Anterior cingulate cortex (tissue), 58 donors: ENCODE data around the gene CNNM4.
A peak's percentile ranks its signal among the peaks of the same experiment; 100 is the strongest.

Source experiments
- DNase-seq, 58 donors: peaks; one replicate each; lab custom pipeline; 2025; lab: John Stamatoyannopoulos, UW

Gene CNNM4

DNA sequence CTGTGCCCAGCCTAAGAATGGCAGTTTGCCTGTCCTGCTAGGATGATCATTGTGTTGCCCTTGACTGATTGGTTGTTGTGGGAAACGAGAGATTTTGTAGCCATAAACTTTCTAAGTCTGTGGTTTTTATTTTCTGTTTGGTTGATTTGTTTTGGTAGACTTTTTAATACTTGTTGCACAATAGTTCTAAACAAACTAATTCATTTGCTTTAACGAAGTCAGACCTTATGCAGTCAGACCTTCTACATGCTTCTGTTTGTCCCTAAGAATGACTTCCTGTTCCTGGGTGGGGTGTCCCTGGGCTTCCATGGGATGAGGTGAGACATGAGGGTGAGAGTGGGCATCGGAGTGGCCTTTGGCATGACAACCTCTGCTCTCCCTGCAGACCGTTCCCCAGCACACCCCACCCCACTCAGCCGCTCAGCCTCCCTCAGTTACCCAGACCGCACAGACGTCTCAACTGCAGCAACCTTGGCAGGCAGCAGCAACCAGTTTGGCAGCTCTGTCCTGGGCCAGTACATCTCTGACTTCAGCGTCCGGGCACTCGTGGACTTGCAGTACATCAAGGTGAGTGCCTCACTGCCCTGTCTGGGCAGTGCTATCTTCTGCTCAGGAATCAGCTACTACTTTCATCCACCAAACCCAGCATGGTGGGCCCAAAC, 47.6 kb downstream of the CNNM4 start:
- DNase-seq, result no peak

DNA sequence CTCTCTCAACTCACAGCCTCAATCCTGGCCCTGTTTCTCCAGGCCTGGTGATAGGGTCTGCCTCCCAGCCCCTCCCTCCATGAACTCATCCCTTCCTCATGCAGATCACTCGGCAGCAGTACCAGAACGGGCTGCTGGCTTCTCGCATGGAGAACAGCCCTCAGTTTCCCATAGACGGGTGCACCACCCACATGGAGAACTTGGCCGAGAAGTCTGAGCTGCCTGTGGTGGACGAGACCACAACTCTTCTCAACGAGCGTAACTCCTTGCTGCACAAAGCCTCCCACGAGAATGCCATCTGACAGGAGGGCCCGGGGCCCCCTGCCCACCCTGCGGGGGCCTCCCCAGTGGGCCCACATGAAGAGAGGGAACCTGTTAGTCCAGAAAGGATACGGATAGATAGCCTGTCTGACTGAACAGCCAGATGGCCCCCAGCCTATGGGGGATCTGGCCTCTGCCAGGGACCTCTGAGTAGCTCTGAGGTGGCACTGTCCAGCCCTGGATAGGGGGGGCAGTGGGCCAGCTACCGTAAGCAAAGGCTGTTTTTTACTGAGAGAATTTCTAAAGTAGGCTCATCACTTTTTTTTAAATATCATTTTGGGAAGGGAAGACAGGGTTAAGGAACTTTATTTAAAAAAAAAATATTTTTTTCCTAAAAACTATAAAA, 48.6 kb downstream of the CNNM4 start:
- no peak for DNase-seq

DNA sequence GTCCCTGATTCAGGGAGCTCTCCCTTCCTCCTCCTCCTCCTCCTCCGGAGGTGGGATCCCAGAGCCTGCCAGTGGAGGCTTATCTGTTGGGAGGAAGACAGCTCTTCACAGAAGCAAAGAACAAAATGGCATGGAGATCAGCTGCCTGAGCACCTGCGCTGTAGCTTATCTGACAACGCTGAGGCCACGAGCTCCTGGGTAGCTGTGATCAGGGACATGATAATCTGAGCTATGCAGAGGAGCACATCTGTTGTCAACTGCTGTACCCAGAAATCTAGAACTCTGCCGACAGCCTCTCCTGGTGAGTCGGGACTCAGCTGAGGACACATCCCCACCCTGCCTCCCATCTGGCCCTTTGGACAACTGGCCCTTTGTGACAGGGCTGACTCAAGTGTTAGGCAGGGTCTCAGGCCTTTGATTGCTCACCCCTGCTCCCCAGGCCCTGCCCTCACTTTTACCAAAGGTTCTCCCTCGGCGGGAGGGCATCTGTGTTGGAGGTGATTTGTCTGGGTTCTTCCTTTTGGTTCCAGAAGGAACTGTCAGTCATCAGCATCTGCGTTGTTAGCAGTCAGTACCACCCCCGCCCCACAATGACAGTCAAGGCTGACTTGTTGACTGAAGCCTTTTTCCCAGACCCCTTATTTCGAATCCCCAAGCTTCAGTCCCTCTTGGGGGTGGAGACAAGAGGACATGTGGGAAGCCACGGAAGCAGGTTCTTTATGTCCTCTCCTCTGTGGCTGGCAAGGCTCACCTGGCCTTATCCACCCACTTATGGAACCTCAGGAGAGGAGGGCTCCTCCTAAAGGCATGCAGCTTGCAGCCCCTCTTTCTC, 49.5 kb downstream of the CNNM4 start:
- DNase-seq, result peak in 4 of 58 donors; percentile 27 to 39 (median 34)

DNA sequence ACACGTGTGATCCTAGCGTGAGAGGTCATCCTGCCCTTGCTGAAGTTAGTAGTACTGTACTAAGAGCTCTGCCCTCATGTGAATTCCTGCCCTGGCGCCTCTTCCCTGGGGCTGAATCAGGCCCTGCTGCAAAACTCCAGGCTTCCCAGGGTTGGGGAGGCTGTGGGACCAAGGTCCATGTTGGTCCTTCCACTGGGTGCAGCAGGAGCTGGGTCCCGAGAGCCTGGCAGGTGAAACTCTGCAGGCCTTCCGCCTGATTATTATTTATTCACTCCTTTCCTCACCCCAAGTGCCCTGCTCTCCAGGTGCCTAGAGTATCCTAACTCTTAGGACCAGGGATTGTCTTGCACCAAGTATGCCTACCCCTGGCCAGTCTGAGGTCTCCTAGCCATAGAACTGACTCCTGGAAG, 50.1 kb downstream of the CNNM4 start:
- no peak for DNase-seq

DNA sequence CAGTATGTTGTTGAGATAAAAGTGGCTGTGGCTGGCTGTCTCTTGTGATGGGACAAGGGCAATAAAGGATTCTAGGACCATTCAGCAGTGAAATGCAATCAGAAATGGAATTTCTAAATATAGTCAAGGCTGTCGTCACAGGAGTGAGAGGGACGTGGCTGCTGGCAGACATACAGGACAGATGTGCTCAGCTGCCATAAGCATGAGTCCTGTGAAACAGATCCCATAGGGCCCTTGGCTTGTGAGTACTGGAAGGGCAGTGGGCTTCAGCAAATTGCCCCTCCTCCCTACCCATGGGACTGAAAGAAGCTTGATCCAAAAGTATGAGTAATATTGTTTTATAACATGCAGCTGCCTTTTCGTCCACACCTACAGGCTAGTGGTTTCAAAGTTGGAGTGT, 51.2 kb downstream of the CNNM4 start:
- DNase-seq, result no peak

DNA sequence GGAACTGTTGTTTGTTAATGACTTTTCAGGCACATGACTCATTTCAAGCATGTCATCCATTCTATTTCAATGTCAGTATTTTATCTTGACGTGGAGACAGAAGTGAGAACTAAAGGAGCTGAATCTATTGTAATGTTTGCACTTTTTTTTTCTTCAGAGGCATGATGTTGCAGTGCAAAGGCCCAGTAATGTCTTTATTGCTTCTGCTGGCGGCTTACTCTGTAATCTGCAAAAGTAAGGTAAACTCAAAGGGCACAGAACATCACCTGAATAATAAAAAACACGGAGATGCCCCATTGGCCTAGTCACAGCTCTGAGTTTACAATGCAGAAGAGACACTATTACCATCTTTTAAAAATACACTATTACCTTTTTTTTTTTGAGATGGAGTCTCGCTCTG, 53.0 kb downstream of the CNNM4 start:
- no peak for DNase-seq

DNA sequence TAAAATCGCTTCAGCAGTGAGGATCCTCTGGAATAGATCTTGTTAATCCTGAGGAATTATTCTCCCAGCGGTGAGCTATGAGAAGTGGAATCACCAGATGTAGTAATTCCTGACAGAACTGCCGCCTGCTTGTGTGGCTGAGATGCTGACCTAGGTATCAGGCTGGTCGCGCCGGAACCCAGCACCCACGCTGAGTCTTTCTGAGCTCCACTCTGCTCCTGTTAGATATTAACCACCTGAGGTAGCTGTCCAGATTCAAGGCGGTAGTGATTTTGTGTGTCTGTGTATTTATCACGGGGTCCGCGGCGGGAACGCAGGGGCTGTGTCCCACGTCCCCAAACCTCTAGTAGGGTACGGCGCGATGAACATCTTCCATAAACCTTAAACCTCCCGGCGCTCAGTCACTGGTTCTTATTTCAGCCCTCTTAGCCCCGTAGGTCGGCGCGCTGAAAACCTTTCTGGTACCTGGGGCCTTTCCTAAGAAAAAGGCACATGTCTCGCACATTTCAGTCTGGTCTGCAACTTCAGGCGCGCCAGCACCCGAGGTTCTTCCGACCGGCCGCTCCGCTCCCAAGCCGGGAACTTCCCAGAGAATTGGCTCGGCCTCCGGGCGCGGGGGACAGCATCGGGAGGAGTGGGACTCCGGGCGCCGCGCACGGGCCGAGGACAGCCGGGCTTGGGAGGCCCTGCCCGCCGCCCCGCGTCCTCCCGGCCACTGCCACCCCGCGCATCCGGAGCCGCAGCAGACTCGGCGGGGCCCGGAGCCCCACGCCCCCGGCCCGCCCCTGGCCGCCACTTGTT, 54.8 kb downstream of the CNNM4 start:
- peak in 6 of 58 donors; percentile 32 to 70 (median 59) for DNase-seq

DNA sequence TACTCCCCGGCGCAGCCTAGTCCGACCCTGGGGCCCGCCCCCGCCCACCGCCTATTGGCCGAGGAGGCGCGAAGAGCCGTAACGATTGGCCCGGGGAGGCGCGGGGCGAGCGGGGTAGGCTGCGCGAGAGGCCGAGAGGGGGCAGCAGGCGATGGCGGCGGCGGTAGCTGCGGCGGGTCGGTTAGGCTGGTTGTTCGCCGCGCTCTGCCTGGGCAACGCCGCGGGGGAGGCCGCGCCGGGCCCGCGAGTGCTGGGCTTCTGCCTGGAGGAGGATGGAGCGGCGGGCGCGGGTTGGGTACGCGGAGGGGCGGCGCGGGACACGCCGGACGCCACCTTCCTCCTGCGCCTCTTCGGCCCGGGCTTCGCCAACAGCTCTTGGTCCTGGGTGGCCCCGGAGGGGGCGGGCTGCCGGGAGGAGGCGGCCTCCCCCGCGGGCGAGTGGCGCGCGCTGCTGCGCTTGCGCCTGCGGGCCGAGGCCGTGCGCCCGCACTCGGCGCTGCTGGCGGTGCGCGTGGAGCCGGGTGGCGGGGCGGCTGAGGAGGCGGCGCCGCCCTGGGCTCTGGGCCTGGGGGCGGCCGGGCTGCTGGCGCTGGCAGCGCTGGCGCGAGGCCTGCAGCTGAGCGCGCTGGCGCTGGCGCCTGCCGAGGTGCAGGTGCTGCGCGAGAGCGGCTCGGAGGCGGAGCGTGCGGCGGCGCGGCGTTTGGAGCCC, 55.6 kb downstream of the CNNM4 start, which contains the start of gene CNNM3:
CNNM3 (plus strand) TSS at position 142 of the 709 bp plus-strand sequence; CDS start at position 152, 10 bp downstream.
- peak; percentile 59 to 98 (median 93) for DNase-seq

DNA sequence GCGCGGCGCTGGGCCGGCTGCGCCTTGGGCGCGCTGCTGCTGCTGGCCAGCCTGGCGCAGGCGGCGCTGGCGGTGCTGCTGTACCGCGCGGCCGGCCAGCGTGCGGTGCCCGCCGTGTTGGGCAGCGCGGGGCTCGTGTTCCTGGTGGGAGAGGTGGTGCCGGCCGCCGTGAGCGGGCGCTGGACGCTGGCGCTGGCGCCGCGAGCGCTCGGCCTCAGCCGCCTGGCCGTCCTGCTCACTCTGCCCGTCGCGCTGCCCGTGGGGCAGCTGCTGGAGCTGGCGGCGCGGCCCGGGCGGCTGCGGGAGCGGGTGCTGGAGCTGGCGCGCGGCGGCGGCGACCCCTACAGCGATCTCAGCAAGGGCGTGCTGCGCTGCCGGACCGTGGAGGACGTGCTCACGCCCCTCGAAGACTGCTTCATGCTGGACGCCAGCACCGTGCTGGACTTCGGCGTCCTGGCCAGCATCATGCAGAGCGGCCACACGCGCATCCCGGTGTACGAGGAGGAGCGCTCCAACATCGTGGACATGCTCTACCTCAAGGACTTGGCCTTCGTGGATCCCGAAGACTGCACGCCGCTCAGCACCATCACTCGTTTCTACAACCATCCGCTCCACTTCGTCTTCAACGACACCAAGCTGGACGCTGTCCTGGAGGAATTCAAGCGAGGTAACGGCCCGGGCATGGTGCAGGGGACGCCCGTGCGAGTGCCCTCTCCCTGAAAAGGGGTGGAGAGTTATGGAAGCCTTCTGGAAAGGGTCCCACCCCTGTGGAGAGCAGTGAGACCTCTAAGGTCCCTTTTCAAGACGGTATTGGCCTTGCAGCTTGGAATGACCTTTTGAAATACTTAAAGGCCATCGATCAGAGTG, 56.4 kb downstream of the CNNM4 start:
- DNase-seq, result peak in 1 of 58 donors; percentile 53

DNA sequence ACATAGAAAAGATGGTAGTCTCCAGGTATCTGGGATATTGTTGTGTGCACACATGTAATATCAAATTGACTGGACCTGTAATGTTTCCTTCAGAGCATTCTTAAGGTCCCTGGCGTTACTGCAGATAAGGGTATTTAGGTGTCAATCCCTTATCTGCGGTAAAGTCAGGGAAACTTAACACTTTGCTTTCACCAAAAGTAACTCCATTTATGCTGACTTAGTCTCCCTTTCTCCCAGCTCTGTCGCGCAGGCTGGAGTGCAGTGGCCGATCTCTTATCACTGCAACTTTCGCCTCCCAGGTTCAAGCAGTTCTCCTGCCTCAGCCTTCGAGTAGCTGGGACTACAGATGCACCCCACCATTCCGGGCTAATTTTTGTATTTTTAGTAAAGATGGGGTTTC, 57.2 kb downstream of the CNNM4 start:
- DNase-seq, result no peak

DNA sequence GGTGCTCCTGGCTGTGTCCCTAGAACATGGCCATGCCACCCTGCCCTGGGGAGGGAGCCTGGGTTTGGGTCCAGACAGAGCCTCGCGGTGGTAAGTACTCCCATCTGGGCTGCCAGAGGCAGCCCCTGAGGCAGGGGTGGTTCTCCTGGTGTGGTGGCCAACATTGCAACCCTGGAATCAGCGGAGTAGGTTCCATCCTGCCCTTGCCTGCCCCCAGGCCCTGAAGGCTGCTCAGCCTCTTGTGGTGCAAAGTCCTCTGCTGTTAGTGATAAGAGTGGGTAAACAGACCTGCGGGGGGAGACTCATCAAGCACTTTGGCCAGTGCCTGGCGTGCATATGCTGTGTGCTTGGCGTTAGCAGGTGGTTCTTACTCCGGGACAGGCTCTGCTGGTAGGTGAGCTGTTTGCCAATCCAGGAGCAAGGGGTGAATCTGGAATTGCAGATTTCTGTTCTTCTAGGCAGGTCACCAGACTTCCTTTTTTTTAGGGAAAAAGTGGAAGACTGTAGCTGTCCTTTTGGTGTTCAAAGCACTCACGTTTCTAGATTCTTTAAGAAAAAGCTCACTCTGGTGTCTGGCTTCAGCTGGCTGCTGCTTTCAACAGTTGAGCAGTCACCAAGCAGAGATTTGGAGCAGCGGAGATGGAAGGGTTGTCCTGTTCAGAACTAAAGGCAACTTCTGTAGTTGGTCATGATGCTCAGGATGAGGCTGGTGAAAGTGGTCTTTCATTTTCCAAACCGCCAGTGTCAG, 58.6 kb downstream of the CNNM4 start:
- no peak for DNase-seq

DNA sequence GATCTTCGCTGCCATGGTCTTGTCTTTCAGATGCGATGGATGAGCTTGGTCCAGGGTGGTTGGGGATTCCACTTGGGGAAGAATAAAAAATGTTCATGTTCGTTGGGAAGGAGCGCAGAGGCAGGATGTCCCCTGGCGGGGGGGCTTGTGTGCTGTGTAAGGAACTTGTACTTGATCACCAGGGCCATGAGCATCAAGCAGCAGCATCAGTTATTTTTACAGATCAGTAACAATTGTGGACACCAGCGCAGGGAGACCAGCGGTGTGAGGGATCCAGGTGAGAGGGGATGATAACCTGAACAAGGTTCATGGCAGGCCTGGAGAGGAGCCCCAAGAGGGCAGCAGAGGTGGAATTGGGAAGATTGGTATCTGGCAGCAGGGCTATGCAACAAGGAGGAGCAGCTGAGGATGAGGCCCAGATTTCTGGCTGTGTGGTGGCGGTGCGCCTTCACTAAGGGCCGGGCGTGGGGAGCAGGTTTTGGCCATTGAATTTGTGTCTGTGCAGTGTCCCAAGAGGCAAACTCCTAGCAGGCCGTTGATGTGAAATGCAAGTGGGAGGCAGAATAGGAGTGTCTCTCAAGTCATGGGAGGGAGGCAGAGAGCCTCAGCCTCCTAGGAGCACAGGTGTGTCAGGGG, 59.3 kb downstream of the CNNM4 start:
- no peak for DNase-seq

DNA sequence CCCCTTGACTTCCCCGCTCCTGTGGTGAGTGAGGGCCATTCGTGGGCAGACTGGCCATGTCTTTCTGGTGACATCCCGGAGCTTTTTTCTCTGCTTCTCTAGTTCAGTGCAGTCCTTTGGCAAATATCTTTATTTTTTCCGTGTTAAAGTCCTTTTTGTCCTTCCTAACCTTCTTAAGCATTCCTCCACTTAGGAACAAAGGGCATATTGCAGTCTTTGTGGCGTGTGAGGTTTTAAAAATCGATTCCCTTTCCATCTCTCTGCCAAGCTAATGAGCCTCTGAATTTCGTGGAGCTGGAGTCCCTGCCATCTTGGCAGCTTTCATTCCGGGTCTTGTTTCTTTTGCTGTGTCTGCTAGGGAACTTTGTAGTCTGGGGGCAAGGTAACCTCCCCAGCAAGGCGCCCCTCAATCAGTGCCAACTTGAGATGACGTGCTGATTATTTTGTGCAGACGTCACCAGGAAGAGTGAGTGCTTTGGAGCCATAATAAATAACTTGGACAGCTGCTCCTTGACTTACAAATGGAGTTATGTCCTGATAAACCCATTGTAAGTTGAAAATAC, 60.5 kb downstream of the CNNM4 start:
- DNase-seq, result no peak

DNA sequence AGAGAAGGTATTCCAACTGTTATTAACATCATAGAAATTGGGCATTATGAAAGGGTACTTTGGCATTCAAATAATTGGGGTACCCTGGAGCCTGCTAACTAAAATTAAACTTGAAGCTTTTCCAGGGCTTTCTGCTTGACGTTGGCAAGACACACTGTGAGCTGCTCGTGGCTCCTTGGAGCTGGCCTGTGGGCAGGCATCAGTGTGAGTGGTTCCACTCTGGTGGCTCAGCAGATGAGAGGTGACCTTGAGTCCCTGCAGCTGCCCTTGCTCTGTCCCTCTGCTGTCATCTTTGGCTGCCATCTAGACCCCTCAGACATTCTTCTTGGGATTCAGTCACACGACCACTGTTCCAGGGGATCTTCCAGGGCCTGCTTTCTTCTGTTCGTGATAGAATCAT, 62.1 kb downstream of the CNNM4 start:
- no peak for DNase-seq

DNA sequence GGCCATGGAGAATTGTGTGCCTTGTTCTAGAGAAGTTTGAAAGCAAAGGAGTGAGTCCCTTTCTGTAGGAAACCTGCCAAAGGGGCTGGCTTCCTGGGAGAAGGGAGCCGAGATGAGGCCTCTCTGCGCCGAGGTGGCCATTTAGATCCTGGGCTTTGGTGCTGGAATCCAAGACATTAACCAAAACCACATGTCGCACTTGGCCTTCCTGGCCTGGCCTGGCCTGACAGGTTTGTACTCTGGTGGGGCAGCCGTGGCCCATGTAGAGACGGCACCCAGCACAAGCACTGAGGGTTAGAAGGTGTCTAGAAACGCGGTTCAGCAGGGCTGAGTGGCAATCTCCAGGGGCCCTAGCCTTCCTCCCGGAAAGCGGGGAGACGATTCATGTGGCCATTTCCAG, 62.5 kb downstream of the CNNM4 start:
- DNase-seq, result no peak

DNA sequence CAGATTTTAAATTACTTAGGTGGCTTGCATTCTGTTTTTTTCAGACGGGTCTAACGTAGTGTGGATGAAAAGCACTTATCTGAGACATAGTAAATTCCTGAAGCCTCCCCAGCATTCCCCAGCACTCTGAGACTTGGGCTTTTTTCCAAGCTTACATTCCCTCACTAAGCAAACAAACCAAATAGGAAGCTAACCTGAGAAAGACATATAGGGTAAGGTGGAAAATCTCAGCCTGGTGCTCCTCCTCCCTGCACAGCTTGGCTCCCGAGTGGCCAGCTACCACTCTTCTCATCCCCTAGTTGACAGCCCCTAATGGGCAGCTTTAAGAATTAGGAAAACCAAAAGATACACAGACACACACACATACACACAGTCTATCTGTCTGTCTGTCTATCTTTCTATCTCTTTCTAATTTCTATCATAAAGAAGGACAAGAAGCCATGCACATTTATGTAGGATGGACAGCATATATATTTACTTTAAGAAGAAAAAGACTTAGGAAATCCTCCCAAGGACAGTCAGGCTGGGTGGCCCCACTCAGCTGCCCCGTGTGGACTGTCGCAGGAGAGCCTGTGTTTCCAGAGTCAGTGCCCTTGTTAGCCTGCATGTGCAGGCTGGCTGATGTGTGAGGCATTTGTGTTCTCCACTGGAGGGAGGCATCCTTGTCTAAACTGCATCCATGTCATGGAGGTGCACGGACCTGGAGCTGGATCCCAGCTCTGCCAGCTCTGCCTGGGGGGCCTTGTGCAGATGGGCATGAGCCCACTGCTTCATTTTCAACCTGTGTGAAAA, 63.6 kb downstream of the CNNM4 start:
- no peak for DNase-seq
